Smooth muscle cell (in vitro differentiated cells): ENCODE measurements around the gene ZFC3H1. TPM values are rescaled to one million over a fixed set of nuclear protein-coding genes. Genes with fewer than 3 reads are reported as not detected.

Experiments
- DNase-seq: peaks from one replicate; lab custom pipeline; 2025; ENCODE audit not compliant: unreplicated experiment; lab: John Stamatoyannopoulos, UW
- H2AFZ ChIP-seq: fragments of 200-600 bp; sonication (generic); 2 replicates; pipeline ENCODE4 v1.6.0; 2016; ENCODE audit warnings: antibody characterized with exemption, low read depth, mild to moderate bottlenecking
- H3F3A ChIP-seq: fragments of 200-600 bp; sonication (generic); 2 replicates; pipeline ENCODE4 v1.6.0; 2017; ENCODE audit warnings: antibody characterized with exemption, low read depth
- H3K27ac ChIP-seq: fragments of 200-600 bp; sonication (generic); 2 replicates; pipeline ENCODE4 v1.5.1; 2016; ENCODE audit warnings: low read depth, mild to moderate bottlenecking
- H3K27me3 ChIP-seq: fragments of 200-600 bp; sonication (generic); 2 replicates; pipeline ENCODE4 v1.6.1; 2016; ENCODE audit warnings: low read depth, mild to moderate bottlenecking
- H3K36me3 ChIP-seq: fragments of 200-600 bp; sonication (generic); 2 replicates; pipeline ENCODE4 v1.5.1; 2016; ENCODE audit warnings: low read depth
- H3K4me1 ChIP-seq: fragments of 200-600 bp; sonication (generic); 2 replicates; pipeline ENCODE4 v1.5.1; 2016; ENCODE audit warnings: low read depth
- H3K4me2 ChIP-seq: fragments of 200-600 bp; sonication (generic); 2 replicates; pipeline ENCODE4 v1.6.0; 2016; ENCODE audit warnings: mild to moderate bottlenecking
- H3K4me3 ChIP-seq: fragments of 200-600 bp; sonication (generic); 2 replicates; pipeline ENCODE4 v1.5.1; 2016; ENCODE audit warnings: mild to moderate bottlenecking
- H3K79me2 ChIP-seq: fragments of 200-600 bp; sonication (generic); 2 replicates; pipeline ENCODE4 v1.6.0; 2016; ENCODE audit warnings: low read depth, mild to moderate bottlenecking
- H3K9ac ChIP-seq: fragments of 200-600 bp; sonication (generic); 2 replicates; pipeline ENCODE4 v1.6.0; 2016; ENCODE audit warnings: low read depth
- H3K9me3 ChIP-seq: fragments of 200-600 bp; sonication (generic); replicated peaks from 2 replicates; pipeline ENCODE4 v1.5.1; 2016; ENCODE audit warnings: low read depth
- H4K20me1 ChIP-seq: fragments of 200-600 bp; sonication (generic); 2 replicates; pipeline ENCODE4 v1.6.0; 2016; ENCODE audit warnings: low read depth
- WGBS: methylation state at CpG from one replicate; pipeline ENCODE4 v1.1.7; 2016; ENCODE audit warnings: low lambda C conversion rate; 5-methylcytosine and 5-hydroxymethylcytosine counted together
- polyA plus RNA-seq: library from polyadenylated mRNA; unstranded; fragments of >200 nt; fragmentation: Nextera tagmentation; extraction: Ambion mirVana; gene quantifications from 2 replicates; pipeline ENCODE4 v1.2.1, GENCODE V29; 2016
- total RNA-seq: library from RNA; depleted of rRNA; stranded (reverse); fragments of >200 nt; gene quantifications from 2 replicates; pipeline ENCODE4 v1.2.3, GENCODE V29; 2014
- TF ChIP-seq, protein P1 (sequence below): fragments of 200-600 bp; sonication (generic); IDR thresholded peaks from 2 replicates; pipeline ENCODE4 v1.5.1; 2017; ENCODE audit warnings: borderline replicate concordance, mild to moderate bottlenecking, antibody characterized with exemption; ENCODE audit not compliant: insufficient read depth, poor library complexity, severe bottlenecking

Gene ZFC3H1
- total and polyA plus RNA-seq, 2 experiments from 2014 or later = 17.5 to 52.9 TPM

DNA sequence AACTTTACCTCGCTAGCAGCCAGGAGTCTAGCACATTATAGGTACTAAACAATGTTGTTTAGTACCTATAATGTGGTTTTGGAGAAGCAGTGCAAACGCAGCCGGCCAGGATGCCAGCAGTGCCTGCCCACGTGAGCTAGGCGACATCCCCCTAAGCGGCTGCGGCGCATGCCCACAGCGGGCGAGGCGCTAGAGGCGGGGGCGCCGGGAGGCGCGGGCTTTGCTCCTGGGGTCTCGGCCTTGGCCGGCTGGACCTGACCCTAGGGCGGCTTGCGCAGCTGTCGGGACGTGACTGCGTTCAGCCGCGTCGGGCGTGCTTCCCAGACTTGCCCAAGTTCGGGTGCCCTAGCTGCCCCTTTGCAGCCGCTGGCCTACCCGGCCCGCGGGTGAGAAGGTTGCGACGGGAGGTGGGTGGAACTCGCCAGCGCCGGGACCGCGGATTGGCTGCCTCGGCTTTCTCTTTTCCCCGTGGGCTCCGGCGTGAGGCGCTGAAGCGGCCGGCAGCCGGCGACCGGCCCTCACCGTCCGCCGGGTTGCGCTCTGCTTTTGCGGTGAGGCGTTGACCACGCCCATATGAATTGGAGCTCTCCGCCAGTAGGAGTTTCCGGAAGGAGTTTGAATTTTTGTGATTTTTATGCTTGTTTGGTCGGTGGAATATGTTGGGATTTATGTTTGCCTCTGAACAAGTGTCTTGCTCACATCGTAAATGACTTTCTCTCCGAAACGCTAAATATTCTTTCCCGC is 22.4 kb upstream of the ZFC3H1 start, which contains the start of gene TMEM19:
Gene TMEM19 (plus strand): TSS at position 169 of the 744 bp plus-strand sequence. CDS start 599 bp downstream, outside the sequence.
- TF ChIP-seq, protein P1, sequence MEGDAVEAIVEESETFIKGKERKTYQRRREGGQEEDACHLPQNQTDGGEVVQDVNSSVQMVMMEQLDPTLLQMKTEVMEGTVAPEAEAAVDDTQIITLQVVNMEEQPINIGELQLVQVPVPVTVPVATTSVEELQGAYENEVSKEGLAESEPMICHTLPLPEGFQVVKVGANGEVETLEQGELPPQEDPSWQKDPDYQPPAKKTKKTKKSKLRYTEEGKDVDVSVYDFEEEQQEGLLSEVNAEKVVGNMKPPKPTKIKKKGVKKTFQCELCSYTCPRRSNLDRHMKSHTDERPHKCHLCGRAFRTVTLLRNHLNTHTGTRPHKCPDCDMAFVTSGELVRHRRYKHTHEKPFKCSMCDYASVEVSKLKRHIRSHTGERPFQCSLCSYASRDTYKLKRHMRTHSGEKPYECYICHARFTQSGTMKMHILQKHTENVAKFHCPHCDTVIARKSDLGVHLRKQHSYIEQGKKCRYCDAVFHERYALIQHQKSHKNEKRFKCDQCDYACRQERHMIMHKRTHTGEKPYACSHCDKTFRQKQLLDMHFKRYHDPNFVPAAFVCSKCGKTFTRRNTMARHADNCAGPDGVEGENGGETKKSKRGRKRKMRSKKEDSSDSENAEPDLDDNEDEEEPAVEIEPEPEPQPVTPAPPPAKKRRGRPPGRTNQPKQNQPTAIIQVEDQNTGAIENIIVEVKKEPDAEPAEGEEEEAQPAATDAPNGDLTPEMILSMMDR = no peak
- Histone ChIP-seq H4K20me1 (no peaks in the 10 kb centered on the region), H3K9ac (peak within 1 kb of the TSS; percentile 64), H3K4me1 (peaks cover 14% of the 10 kb centered on the region), H3K4me3 (peak within 1 kb of the TSS; percentile 71), H3K79me2 (peaks cover 13% of the 10 kb centered on the region), H3K27ac (peak within 1 kb of the TSS; percentile 65), H3K9me3 (no peaks in the 10 kb centered on the region), H3K4me2 (peak within 1 kb of the TSS; percentile 87), H3F3A (no peaks in the 10 kb centered on the region), H3K27me3 (no peaks in the 10 kb centered on the region), H2AFZ (peak within 1 kb of the TSS; percentile 93), H3K36me3 (no peaks in the 10 kb centered on the region)
- peak; percentile 90 for DNase-seq
- WGBS = 1% methylated on average over 61 of the region's 63 CpGs

DNA sequence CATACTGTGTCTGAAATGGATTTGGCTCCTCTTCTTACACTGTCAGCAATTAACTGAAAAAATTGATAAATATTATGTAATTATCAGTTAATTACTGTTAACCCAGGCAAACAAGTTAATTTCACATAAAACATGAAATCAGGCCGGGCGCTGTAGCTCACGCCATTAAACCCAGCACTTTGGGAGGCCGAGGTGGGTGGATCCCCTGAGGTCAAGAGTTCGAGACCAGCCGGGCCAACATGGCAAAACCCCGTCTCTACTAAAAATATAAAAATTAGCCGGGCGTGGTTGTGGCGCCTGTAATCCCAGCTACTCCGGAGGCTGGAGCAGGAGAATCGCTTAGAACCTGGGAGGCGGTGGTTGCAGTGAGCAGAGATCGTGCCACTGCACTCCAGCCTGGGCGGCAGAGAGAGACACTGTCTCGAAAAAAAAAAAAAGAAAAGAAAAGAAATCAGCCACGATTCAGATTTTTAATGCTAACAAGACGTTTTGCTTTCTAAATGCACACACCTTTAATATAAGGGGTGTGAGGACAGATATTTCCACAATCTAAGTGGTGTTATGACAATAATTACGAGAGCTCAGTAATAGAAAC is 21.8 kb upstream of the ZFC3H1 start:
- 61% methylated on average over 19 of the region's 19 CpGs for WGBS
- TF ChIP-seq, protein P1 = no peak

DNA sequence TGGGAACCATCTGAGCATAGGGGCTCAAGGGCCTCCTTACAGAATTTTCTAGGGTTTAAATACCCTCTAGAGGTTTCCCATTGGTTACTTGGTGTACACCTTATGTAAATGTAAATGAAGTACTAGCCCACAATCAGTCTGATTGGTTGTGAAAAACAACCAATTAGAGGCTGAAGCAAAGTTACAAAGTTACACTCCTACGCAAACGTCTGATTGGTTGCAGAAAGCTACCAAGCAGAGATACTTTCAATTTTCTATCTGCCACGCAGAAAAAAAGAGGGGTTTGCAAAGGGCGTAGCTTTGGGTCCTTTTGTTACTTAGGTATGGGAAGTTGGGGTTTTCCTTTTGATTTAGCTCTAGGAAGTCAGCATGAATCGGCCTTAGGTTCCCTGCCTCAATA is 20.4 kb upstream of the ZFC3H1 start:
- no peak for DNase-seq
- H3K4me1 ChIP-seq = peaks cover 14% of the 10 kb centered on the region
- H3K4me2 ChIP-seq = no peak overlapping the region
- H2AFZ ChIP-seq = no peak overlapping the region
- no peaks in the 10 kb centered on the region for H3K9me3 ChIP-seq
- no peak overlapping the region for H3K9ac ChIP-seq
- WGBS = 89% methylated on average over 5 of the region's 5 CpGs
- H4K20me1 ChIP-seq = no peaks in the 10 kb centered on the region
- H3K4me3 ChIP-seq = no peak overlapping the region
- H3K79me2 ChIP-seq = peaks cover 13% of the 10 kb centered on the region
- no peaks in the 10 kb centered on the region for H3K27me3 ChIP-seq
- no peak overlapping the region for H3K27ac ChIP-seq
- TF ChIP-seq, protein P1 = no peak
- no peaks in the 10 kb centered on the region for H3F3A ChIP-seq
- H3K36me3 ChIP-seq = no peaks in the 10 kb centered on the region

More for the DNA sequence above, 21.8 kb upstream of the ZFC3H1 start:
- peak overlapping the region; percentile 71 for H3K4me3 ChIP-seq
- peak overlapping the region; percentile 87 for H3K4me2 ChIP-seq
- H4K20me1 ChIP-seq = no peaks in the 10 kb centered on the region
- H3K27ac ChIP-seq = peak overlapping the region; percentile 65
- H3K36me3 ChIP-seq = no peaks in the 10 kb centered on the region
- no peaks in the 10 kb centered on the region for H3F3A ChIP-seq
- no peaks in the 10 kb centered on the region for H3K9me3 ChIP-seq
- DNase-seq = no peak
- peaks cover 14% of the 10 kb centered on the region for H3K4me1 ChIP-seq
- peaks cover 13% of the 10 kb centered on the region for H3K79me2 ChIP-seq
- H3K27me3 ChIP-seq = no peaks in the 10 kb centered on the region
- peak overlapping the region; percentile 93 for H2AFZ ChIP-seq
- peak overlapping the region; percentile 64 for H3K9ac ChIP-seq
